HL-60 (cell line): ENCODE data around the gene MS4A10.

Experiments
- DNase-seq, 2 experiments: peaks; one replicate each; pipeline ENCODE4 v3.0.0-alpha.2; 2010 to 2020; ENCODE audit warnings: low read depth in 1 of 2, low spot score in 1 of 2
- H3K27ac ChIP-seq: fragments of 250-450 bp; sonication (Bioruptor Pico); replicated peaks from 2 replicates; pipeline ENCODE4 v1.5.1; 2020; ENCODE audit warnings: mild to moderate bottlenecking, moderate library complexity
- H3K27me3 ChIP-seq: fragments of 250-450 bp; sonication (Bioruptor Pico); 2 replicates; pipeline ENCODE4 v1.5.1; 2021; ENCODE audit warnings: mild to moderate bottlenecking, moderate library complexity; ENCODE audit not compliant: insufficient read depth, poor library complexity, severe bottlenecking
- H3K4me3 ChIP-seq: replicated peaks from 2 replicates; pipeline ENCODE4 v1.5.1; 2011; ENCODE audit warnings: mild to moderate bottlenecking, control low read depth, low read length; ENCODE audit not compliant: insufficient read depth
- CTCF ChIP-seq: IDR thresholded peaks from one replicate; pipeline ENCODE4 v1.5.1; 2011; ENCODE audit warnings: low read length, control low read depth, inconsistent platforms; ENCODE audit not compliant: insufficient read depth
- GABPA ChIP-seq: IDR thresholded peaks from 2 replicates; pipeline ENCODE4 v1.6.1; 2012; ENCODE audit warnings: low read depth
- POLR2AphosphoS5 ChIP-seq: IDR thresholded peaks from 2 replicates; pipeline ENCODE4 v1.6.1; 2012; ENCODE audit warnings: low read depth
- REST ChIP-seq: IDR thresholded peaks from 2 replicates; pipeline ENCODE4 v1.6.1; 2012; ENCODE audit warnings: low read depth; ENCODE audit not compliant: insufficient replicate concordance
- SPI1 ChIP-seq: IDR thresholded peaks from 2 replicates; pipeline ENCODE4 v1.6.1; 2012; ENCODE audit warnings: low read depth, mild to moderate bottlenecking, borderline replicate concordance

Gene MS4A10

GRCh38 chr11:60743058-60743457 is 42.1 kb upstream of the MS4A10 start:
- H3K4me3 ChIP-seq, result no peak overlapping the region
- DNase-seq, result no peak
- H3K27ac ChIP-seq, result no peak overlapping the region
- TF ChIP-seq REST, result no peak
- no peak for TF ChIP-seq SPI1
- no peak for TF ChIP-seq GABPA
- TF ChIP-seq CTCF, result no peak
- no peak for TF ChIP-seq POLR2AphosphoS5
- no peaks in the 10 kb centered on the region for H3K27me3 ChIP-seq

- no peak for TF ChIP-seq GABPA
- TF ChIP-seq SPI1, result no peak
- no peak for TF ChIP-seq CTCF
- TF ChIP-seq POLR2AphosphoS5, result no peak
- no peak for TF ChIP-seq REST
- DNase-seq, result no peak
- Histone ChIP-seq H3K27me3 (no peaks in the 10 kb centered on the region), H3K27ac (no peak overlapping the region), H3K4me3 (no peak overlapping the region)
These were observed 41.0 kb upstream of the MS4A10 start for GRCh38 chr11:60744114-60744513.

- no peaks in the 10 kb centered on the region for H3K27me3 ChIP-seq
- H3K27ac ChIP-seq, result no peak overlapping the region
- no peak for DNase-seq
- TF ChIP-seq SPI1 (no peak), CTCF (no peak), REST (no peak), POLR2AphosphoS5 (no peak), GABPA (no peak)
- H3K4me3 ChIP-seq, result no peak overlapping the region
These were observed 37.7 kb upstream of the MS4A10 start for GRCh38 chr11:60747359-60747873.
